B cell (primary cell): ENCODE data around the gene DISP3. TPM values are rescaled to one million over a fixed set of nuclear protein-coding genes. Genes with fewer than 3 reads are reported as not detected.

Source experiments
- ATAC-seq: fragments of 200-7000 bp; cut with Tn5 transposase; one replicate; pipeline ENCODE4 v1.10.0; 2021; ENCODE audit warnings: low read depth, mild to moderate bottlenecking, moderate number of reproducible peaks, moderate library complexity
- CTCF ChIA-PET: fragments of 350-600 bp; sonication (Branson Sonifier 250); formaldehyde crosslinking; loops from one replicate; lab custom pipeline; 2021; ENCODE audit warnings: antibody characterized with exemption, inconsistent platforms; lab: Charles Lee
- POLR2A ChIA-PET: fragments of 350-600 bp; sonication (Branson Sonifier 250); formaldehyde crosslinking; loops from one replicate; lab custom pipeline; 2021; ENCODE audit warnings: antibody characterized with exemption; lab: Charles Lee
- DNase-seq: peaks from one replicate; pipeline ENCODE4 v3.0.0; 2013
- H2AFZ ChIP-seq: 2 replicates; pipeline ENCODE4 v1.6.1; 2012; ENCODE audit warnings: mild to moderate bottlenecking, low read depth, low read length; ENCODE audit not compliant: insufficient read depth, poor library complexity, severe bottlenecking
- H3K27ac ChIP-seq, 2 donors: 1 replicate in 1 of 2; 2 replicates in 1 of 2; pipeline ENCODE4 v1.5.1; 2012 to 2013; ENCODE audit warnings: low read length in 2 of 2, mild to moderate bottlenecking in 2 of 2, moderate library complexity in 1 of 2
- H3K27me3 ChIP-seq, 4 experiments: fragments of 200-600 bp in 1 of 4; sonication (generic) in 1 of 4; replicated peaks in 1 of 4; 1 replicate in 2 of 4; 2 replicates in 2 of 4; pipeline versions ENCODE4 v1.6.1 to v1.7.0; 2013 to 2016; ENCODE audit warnings: low read length in 3 of 4, mild to moderate bottlenecking in 2 of 4, mixed read lengths in 1 of 4, moderate library complexity in 1 of 4; ENCODE audit not compliant: insufficient read depth in 4 of 4, control insufficient read depth in 3 of 4; ENCODE audit errors: control extremely low read depth in 1 of 4
- H3K36me3 ChIP-seq, 2 experiments: replicated peaks in 1 of 2; 1 replicate in 1 of 2; 2 replicates in 1 of 2; pipeline versions ENCODE4 v1.6.1 to v1.7.1; 2013; ENCODE audit warnings: low read length in 1 of 2; ENCODE audit not compliant: insufficient read depth in 2 of 2, control insufficient read depth in 1 of 2; ENCODE audit errors: control extremely low read depth in 1 of 2, extremely low read depth in 1 of 2
- H3K4me1 ChIP-seq, 2 donors: fragments of 200-600 bp in 1 of 2; sonication (generic) in 1 of 2; 1 replicate in 1 of 2; 2 replicates in 1 of 2; pipeline versions ENCODE4 v1.5.1 to v1.6.1; 2013 to 2017; ENCODE audit warnings: low read length in 2 of 2; ENCODE audit not compliant: control insufficient read depth in 2 of 2, insufficient read depth in 2 of 2
- H3K4me2 ChIP-seq: replicated peaks from 2 replicates; pipeline ENCODE3; 2012; ENCODE audit warnings: mild to moderate bottlenecking, low read depth, low read length; ENCODE audit not compliant: poor library complexity, severe bottlenecking
- H3K4me3 ChIP-seq, 5 experiments: fragments of 200-600 bp in 1 of 5; sonication (generic) in 1 of 5; 1 replicate in 3 of 5; 2 replicates in 2 of 5; pipeline versions ENCODE4 v1.5.1 to v1.7.0; 2011 to 2016; ENCODE audit warnings: low read length in 4 of 5, mild to moderate bottlenecking in 4 of 5, low read depth in 2 of 5, control low read depth in 1 of 5, moderate library complexity in 1 of 5; ENCODE audit not compliant: insufficient read depth in 1 of 5; ENCODE audit errors: control extremely low read depth in 1 of 5, extremely low read depth in 1 of 5
- H3K79me2 ChIP-seq: fragments of 200-600 bp; sonication (generic); one replicate; pipeline ENCODE4 v1.6.0; 2016; ENCODE audit warnings: low read length; ENCODE audit not compliant: control insufficient read depth, insufficient read depth
- H3K9ac ChIP-seq: fragments of 200-600 bp; sonication (generic); 2 replicates; pipeline ENCODE4 v1.6.1; 2017; ENCODE audit warnings: mild to moderate bottlenecking, low read length, moderate library complexity
- H3K9me3 ChIP-seq, 3 donors: one replicate each; pipeline versions ENCODE4 v1.6.1 to v1.7.1; 2013; ENCODE audit warnings: low read length in 2 of 3; ENCODE audit not compliant: control insufficient read depth in 2 of 3, insufficient read depth in 1 of 3; ENCODE audit errors: control extremely low read depth in 1 of 3
- H4K20me1 ChIP-seq: 2 replicates; pipeline ENCODE4 v1.6.0; 2012; ENCODE audit warnings: mild to moderate bottlenecking, low read length; ENCODE audit not compliant: insufficient read depth, control insufficient read depth, poor library complexity, severe bottlenecking
- H3K27ac Mint-ChIP-seq: one replicate; pipeline ENCODE4 v1.8.0; 2021; ENCODE audit warnings: mixed read lengths
- H3K27me3 Mint-ChIP-seq: one replicate; pipeline ENCODE4 v1.8.0; 2021; ENCODE audit warnings: mixed read lengths
- H3K4me1 Mint-ChIP-seq: one replicate; pipeline ENCODE4 v1.8.0; 2021; ENCODE audit warnings: mixed read lengths
- H3K4me3 Mint-ChIP-seq: one replicate; pipeline ENCODE4 v1.8.0; 2021; ENCODE audit warnings: mixed read lengths
- H3K9me3 Mint-ChIP-seq: one replicate; pipeline ENCODE4 v1.8.0; 2022; ENCODE audit warnings: mixed read lengths; ENCODE audit not compliant: insufficient read depth
- EZH2 ChIP-seq: IDR thresholded peaks from 2 replicates; pipeline ENCODE4 v1.6.1; 2012; ENCODE audit warnings: borderline replicate concordance, low read depth, mild to moderate bottlenecking, moderate library complexity, low read length; ENCODE audit not compliant: insufficient read depth, poor library complexity, severe bottlenecking
- WGBS: methylation state at CpG from one replicate; pipeline ENCODE4 v1.1.5; 2013; ENCODE audit warnings: missing lambda C conversion rate; ENCODE audit not compliant: insufficient coverage; 5-methylcytosine and 5-hydroxymethylcytosine counted together
- intact Hi-C: fragments of 100-400 bp; cut with micrococcal nuclease; formaldehyde crosslinking; loops from one replicate; pipeline ENCODE4 v1.10.0; 2022
- polyA plus RNA-seq: library from polyadenylated mRNA; depleted of rRNA; stranded (reverse); fragments of >200 nt; gene quantifications from 2 replicates; pipeline ENCODE4 v1.2.3, GENCODE V29; 2012
- total RNA-seq, 2 donors: library from RNA; stranded (reverse); fragments of 120-200 nt in 1 of 2; gene quantifications; 1 replicate in 1 of 2; 2 replicates in 1 of 2; pipeline versions ENCODE4 v1.2.3 to v1.2.4, GENCODE V29; 2013 to 2022
- TF ChIP-seq, protein P1 (sequence below): fragments of 200-600 bp; IDR thresholded peaks from one replicate; pipeline ENCODE4 v1.8.0; 2022; ENCODE audit warnings: antibody characterized with exemption, mild to moderate bottlenecking

Gene DISP3
- total and polyA plus RNA-seq, 2 donors (not counting 1 experiment from before 2014, with no cell fraction given), result 0.25 to 1.6 TPM

GRCh38 chr1:11566042-11566850, 87.3 kb downstream of the DISP3 start:
- H3K27me3 ChIP-seq, result peaks cover 0 to 16% (median 0%) of the 10 kb centered on the region in 4 experiments
- H3K4me1 Mint-ChIP-seq, result peaks cover 13% of the 10 kb centered on the region
- H4K20me1 ChIP-seq, result no peaks in the 10 kb centered on the region
- ATAC-seq (no peak), DNase-seq (no peak)
- peaks cover 24% of the 10 kb centered on the region for H3K27me3 Mint-ChIP-seq
- ChIA-PET CTCF (interaction anchor here (1.1 kb wide), 1 partner anchor 13 kb away, joined by 3 read pairs; no protein-coding TSS in a partner anchor), POLR2A (no interaction called here)
- H3K4me1 ChIP-seq, result peaks cover 7 to 10% of the 10 kb centered on the region in 2 donors
- no peak overlapping the region for H3K4me3 Mint-ChIP-seq
- no peak overlapping the region for H3K4me2 ChIP-seq
- intact Hi-C loops, result no loop called here
- TF ChIP-seq, protein P1, sequence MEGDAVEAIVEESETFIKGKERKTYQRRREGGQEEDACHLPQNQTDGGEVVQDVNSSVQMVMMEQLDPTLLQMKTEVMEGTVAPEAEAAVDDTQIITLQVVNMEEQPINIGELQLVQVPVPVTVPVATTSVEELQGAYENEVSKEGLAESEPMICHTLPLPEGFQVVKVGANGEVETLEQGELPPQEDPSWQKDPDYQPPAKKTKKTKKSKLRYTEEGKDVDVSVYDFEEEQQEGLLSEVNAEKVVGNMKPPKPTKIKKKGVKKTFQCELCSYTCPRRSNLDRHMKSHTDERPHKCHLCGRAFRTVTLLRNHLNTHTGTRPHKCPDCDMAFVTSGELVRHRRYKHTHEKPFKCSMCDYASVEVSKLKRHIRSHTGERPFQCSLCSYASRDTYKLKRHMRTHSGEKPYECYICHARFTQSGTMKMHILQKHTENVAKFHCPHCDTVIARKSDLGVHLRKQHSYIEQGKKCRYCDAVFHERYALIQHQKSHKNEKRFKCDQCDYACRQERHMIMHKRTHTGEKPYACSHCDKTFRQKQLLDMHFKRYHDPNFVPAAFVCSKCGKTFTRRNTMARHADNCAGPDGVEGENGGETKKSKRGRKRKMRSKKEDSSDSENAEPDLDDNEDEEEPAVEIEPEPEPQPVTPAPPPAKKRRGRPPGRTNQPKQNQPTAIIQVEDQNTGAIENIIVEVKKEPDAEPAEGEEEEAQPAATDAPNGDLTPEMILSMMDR, result no peak
- no peak for TF ChIP-seq EZH2
- no peak overlapping the region for H3K27ac ChIP-seq
- H3K27ac Mint-ChIP-seq, result no peak overlapping the region
- 90% methylated on average over 7 of the region's 16 CpGs for whole genome bisulfite sequencing
- no peaks in the 10 kb centered on the region for H3K9me3 ChIP-seq
- H3K9me3 Mint-ChIP-seq, result no peaks in the 10 kb centered on the region
- H3K36me3 ChIP-seq, result no peaks in the 10 kb centered on the region
- H3K79me2 ChIP-seq, result no peaks in the 10 kb centered on the region
- H3K9ac ChIP-seq, result no peak overlapping the region
- H2AFZ ChIP-seq, result no peak overlapping the region
- no peak overlapping the region for H3K4me3 ChIP-seq
